GM19397 (cell line): ENCODE data around the gene CASP2.
A peak's percentile ranks its signal among the peaks of the same experiment; 100 is the strongest.
"Not testable (repeated sequence)": the region's sequence is repeated elsewhere in the genome, so short reads cannot be mapped to it uniquely, and the experiment has no call there.

Experiments
- ATAC-seq: cut with Tn5 transposase; IDR thresholded peaks from one replicate; pipeline ENCODE4 v1.9.1; 2021; ENCODE audit warnings: mild to moderate bottlenecking, moderate library complexity; ENCODE audit not compliant: unreplicated experiment

CASP2 gene

DNA sequence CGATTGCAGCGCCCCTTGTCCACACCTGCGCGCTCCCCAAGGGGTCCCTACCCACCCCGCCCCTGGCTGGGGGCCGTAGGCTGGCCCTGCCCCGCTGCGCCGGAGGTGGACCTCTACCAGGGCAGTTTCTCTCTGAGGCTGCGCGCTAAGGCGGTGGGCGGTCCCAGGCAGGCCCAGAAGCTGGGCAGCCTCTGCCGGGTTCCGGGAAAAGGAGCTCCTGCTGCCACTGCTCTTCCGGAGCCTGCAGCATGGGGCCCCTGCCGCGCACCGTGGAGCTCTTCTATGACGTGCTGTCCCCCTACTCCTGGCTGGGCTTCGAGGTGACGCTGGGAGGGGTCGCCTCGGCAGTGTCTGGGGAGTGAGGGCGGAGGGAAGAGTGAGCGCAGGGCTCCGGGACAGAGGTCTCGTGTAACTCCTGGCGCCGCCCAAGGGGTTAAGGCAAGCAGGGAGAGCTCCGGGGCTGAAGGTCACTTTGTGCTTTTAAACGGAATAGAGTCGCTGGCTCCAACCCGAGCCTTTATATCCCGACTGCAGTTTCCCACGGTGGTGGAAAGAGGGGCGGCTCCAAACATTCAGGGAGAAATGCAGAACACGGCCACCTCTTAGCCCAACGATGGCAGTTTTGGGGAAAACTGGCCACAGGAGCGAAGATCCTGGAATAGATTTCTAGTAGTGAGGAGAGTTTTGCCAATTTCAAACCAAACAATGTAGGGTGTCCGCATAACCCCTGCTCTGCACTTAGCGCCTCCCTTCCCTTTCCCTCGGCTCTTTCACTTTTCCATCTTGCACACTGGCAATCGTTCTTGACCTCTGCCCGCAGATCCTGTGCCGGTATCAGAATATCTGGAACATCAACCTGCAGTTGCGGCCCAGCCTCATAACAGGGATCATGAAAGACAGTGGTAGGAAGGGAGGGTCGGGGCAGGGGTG, 24.6 kb upstream of the CASP2 start, which contains the start of gene GSTK1:
Gene GSTK1, plus strand, starts transcription at position 176 of the 930 bp plus-strand sequence. Its CDS starts 73 bp downstream, at position 249.
- peak; percentile 99 for ATAC-seq

DNA sequence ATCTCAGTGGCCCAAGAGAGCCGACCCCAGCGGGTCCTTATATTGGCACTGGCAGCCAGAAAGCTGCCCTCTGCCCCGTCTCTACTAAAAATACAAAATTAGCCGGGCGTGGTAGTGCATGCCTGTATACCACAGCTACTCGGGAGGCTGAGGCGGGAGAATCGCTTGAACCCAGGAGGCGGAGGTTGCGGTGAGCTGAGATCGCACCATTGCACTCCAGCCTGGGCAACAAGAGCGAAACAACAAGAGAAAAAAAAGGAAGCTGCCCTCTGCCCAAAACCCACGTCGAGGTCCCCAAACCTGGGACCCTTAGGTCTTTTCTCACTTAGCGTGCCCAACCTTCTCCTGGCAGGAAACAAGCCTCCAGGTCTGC, 24.0 kb upstream of the CASP2 start:
- ATAC-seq = not testable (repeated sequence)

DNA sequence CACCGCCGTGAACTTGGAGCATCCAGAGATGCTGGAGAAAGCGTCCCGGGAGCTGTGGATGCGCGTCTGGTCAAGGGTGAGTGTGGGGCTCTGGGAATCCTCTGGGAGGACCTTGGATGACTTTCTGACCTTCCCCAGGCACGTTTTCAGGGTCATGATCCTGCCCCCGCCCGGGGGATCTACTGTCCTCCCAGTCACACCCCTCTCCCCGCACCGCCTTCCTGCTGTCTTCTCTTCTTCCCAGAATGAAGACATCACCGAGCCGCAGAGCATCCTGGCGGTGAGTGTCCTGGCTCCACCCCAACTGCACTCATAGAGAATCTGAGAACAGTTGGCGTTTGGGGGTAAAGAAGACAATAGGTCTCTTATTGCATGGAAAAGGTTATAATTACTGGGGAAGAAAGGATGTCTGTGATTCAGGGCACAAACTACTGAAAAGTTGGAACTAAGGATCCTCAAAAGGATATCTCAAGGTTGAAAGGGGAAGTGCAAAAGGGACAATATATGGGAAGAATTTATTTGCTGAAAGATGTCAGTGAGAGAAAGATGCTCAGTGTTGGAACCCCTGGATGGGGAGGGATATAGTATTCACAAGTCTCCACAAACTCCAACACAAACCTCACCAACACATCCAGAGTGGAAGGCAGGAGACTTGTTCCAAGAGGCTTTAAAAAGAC, 23.0 kb upstream of the CASP2 start:
- ATAC-seq = no peak

DNA sequence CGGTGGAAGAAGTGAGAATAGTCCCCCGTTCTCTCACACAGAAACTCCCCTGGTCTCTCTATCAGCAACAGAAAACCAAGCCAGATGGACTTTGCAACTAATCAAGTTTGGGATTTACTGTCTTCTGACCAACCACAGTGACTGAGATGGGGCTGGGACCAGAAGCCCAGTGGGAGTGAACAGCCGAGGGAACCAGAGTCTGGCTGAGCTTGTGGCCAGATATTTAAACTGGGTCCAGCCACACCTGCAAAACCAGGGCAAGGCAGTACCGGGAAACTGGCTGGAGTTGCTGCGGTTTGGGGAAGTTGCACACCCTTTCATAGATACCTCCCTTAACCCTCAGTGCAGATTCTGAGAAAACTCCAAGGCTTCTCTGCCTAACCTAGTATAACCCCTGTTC, 18.9 kb upstream of the CASP2 start:
- no peak for ATAC-seq

DNA sequence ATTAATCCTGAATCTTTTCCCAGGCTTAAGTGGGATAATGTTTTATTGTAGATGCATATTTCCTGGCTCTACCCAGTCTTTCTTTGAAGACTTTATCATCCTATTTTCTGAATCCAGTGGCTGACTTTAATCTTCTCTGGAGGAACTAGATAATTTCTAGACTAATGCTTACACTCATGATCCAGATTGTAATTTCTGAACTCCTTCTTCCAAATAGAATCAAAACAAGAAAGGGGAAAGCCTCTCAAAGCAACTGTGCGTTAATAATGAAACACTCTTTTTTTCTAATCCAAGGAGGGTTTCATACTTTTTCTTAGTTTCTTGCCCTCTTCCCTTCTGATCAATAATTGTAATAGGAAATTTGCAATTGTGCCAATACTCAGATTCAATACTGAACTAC, 16.9 kb upstream of the CASP2 start:
- no peak for ATAC-seq

DNA sequence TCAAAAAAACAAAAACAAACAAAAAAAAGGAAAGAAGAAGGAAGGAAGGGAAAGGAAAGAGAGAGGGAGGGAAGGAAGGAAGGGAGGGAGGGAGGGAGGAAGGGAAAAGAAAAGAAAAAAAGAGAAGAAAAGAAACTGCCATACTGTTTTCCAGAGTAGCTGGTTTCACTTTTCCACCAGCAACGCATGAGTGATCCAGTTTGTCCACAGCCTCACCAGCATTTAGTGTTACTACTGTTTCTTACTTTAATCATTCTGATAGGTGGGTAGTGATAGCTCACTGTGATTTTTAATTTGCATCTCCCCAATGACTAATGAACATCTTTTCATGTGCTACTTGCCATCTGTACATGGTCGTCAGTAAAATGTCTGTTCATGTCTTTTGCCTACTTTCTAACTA, 15.3 kb upstream of the CASP2 start:
- no peak for ATAC-seq

DNA sequence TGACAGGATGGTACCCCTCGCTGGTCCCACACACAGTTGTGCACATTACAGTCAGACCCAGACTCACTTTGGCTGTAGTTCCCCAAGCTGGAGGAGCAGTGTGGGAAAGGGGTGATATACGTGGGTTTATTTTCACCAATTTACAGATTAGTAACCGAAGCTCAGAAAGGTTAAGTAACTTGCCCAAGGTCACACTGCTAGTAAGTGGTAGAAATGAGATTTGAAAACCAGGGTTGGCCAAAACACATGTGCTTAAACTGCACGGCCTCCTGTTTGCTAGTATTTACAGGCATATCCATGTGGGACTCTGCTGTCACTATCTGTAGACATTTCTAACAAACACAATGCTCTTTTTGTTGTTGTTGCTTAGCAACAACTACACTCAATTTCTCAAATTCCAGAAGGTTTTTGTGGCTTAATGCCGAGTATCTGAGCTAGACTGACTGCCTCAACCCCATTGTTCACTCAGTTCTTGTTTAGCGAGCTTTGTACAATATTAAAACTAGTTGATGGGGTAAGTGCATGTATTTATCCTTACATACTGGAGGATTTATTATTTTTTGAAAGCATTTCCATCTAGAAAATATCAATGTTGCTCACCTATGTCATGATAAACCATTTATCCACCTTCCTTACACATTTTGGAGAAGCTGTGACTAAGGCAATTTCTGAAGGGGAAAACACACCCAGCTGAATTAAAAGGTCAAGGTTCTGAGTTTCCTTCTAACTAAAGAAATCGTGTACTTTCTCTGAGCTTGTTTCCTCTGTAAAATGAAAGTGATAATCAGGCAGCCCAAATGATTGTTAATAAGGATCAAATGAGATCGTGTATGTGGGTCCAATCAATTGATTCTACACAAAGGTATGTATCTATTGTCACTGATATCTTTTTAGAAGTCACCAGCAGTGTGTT, 8.7 kb upstream of the CASP2 start:
- ATAC-seq = no peak

DNA sequence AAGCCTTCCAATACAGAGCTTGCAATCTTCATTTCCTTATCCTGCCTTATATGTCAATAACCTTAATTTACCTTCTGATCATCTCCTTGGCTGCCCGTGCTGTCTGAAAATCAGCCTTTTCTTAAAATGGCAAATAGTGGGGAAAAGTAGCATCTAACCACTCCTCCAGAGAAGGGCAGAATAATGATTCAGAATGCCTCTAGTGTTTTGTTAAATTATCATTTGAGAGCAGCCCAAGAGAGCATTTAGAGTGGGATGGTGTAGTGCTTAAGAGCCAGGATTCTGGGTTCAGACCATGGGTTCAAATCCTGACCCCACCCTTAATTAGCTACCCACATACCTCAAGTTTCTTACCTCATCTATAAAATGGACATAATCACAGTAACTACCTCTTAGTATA, 8.0 kb upstream of the CASP2 start:
- no peak for ATAC-seq

DNA sequence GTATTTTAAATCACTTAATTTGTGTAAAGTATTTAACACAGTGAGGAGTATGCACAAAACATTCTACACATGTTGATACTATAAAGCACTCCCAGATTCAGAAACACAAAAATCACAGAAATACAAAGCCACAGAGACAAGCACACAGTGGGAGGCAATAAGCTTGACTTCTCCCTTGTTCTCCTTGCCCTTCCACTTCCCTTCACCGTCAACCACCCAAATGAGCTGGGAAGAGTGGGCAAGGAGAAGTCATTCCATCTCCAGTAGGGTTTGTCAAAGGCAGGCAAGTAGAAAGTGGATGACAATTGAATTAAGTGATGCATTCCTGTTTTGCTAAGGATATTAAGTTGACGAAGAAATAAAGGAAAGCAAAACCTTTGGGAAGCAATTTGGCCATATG, 7.6 kb upstream of the CASP2 start:
- no peak for ATAC-seq

DNA sequence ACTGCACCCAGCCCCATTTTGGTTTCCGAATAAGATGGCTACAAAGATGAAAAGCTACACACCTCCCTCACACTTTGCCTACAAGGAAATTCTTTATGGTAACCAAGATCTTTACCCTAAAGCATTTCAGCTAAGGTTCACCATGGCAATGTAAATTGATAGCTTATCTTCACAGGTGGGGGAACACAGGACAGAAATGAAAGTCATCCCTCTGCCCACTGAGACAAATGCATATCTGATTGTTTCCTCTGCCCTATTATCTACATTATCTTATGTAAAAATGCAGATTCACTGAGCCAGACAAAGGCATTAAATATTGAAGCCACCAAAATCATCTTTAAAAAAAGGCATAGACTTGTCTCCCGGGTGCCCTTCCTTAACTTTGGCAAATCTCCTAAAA, 6.6 kb upstream of the CASP2 start:
- no peak for ATAC-seq

DNA sequence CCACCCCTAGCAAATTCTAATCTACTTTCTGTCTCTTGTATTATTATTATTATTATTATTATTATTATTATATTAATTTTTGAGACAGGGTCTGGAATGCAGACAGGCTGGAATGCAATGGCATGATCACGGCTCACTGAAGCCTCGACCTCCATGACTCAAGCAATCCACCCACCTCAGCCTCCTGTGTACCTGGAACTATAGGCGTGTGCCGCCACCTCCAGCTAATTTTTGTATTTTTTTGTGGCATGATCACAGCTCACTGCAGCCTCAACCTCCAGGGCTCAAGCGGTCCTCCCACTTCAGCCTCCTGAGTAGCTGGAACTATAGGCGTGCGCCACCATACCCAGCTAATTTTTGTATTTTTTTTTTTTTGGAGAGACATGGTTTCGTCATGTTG, 6.0 kb upstream of the CASP2 start:
- no peak for ATAC-seq

DNA sequence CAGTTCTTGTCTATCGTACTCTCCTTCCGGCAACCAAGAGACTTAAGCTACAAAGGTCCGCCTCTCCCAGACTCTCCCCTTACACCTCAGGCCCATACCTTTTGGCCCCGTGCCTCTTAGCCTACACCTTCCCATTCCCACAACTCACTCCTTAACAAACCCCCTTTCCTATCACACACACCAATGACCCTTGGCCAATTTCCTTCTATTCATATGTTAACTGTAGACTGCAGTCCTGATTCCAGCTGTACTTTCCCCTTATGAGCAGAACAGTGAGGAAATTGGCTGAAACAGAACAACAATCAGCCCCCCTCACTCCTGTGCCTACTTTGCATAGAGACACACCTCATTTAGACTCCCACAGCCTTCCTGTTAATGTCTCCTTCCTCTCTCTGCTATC, 4.8 kb upstream of the CASP2 start:
- no peak for ATAC-seq

DNA sequence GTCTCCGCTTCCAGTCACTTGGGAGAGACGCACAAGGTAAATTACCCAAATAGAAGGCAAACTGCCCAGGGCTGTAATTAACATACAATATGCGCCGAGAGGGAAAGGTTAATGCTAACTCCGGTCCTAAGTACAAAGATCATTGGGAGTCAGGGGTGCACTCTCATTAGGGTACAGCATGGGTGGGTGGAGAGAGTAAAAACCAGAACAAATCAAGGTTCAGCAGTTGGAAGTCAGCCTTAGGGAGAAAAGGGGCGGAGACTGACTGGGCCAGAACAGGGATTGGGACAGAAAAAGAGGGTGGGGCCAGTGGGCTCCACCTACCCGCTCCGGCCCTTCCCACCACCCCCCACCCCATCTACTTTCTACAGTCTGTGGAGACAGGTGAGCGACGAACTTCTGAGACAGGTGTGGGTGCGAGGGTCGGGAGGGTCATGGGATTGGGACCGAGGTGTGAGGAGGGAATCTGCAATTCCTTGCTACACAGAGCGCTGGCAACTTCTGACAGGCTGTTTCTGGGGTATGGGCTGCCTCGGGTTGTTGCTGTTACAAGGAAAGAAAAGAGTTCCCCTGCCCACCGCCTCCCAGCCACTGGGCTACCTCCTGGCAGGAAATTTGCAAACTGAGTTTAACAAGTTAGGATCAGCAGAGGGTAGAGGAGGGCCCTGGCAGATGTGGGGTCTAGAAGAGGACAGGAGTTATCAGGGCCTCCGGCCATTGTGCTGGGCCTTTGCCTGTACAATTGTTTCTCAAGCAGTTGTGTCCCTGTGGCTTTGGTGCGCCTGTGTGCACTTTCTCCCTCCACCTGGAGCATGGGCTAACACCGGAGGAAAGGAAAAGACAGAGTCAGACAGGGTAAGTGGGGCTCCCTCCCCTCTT, 3.3 kb upstream of the CASP2 start, which contains the start of gene TMEM139:
Gene TMEM139, plus strand, starts transcription at position 368 of the 879 bp plus-strand sequence. CDS start 1,000 bp downstream, outside the sequence.
- ATAC-seq = no peak

DNA sequence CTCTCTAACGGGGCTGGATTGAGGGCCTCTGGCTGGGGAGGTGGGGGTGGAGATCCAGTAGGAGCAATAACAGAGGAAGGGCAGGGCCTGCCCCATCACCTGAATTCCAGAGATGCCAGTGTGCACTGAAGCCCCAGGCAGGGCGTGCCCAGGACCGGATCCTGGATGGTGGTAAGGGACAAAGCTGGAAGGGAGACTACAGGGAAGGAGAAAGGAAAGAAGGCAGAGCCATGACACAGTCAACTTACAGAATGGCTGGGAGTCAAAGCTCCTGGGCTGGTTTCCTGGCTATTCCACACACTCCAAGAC, 2.7 kb upstream of the CASP2 start:
- no peak for ATAC-seq

DNA sequence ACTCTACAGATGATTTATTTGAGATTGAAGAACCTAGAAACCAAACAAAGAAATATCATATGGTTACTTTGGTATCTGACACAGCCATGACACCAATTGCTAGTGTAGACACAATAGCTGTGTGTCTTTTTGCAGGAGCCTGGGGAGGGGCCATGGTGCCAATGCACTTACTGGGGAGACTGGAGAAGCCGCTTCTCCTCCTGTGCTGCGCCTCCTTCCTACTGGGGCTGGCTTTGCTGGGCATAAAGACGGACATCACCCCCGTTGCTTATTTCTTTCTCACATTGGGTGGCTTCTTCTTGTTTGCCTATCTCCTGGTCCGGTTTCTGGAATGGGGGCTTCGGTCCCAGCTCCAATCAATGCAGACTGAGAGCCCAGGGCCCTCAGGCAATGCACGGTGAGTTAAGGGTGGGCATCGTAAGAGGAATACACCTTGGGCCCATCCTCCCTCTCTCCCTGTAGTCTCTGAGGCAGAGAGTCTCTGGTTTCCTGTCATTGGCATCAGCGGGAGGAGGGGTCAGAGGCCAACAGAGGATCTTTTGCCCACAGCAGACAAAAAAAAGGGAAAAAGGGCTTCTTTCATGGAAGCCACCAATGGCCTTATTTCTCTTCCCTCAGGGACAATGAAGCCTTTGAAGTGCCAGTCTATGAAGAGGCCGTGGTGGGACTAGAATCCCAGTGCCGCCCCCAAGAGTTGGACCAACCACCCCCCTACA, 2.2 kb upstream of the CASP2 start:
- no peak for ATAC-seq

DNA sequence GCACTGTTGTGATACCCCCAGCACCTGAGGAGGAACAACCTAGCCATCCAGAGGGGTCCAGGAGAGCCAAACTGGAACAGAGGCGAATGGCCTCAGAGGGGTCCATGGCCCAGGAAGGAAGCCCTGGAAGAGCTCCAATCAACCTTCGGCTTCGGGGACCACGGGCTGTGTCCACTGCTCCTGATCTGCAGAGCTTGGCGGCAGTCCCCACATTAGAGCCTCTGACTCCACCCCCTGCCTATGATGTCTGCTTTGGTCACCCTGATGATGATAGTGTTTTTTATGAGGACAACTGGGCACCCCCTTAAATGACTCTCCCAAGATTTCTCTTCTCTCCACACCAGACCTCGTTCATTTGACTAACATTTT, 1.6 kb upstream of the CASP2 start:
- ATAC-seq = no peak

DNA sequence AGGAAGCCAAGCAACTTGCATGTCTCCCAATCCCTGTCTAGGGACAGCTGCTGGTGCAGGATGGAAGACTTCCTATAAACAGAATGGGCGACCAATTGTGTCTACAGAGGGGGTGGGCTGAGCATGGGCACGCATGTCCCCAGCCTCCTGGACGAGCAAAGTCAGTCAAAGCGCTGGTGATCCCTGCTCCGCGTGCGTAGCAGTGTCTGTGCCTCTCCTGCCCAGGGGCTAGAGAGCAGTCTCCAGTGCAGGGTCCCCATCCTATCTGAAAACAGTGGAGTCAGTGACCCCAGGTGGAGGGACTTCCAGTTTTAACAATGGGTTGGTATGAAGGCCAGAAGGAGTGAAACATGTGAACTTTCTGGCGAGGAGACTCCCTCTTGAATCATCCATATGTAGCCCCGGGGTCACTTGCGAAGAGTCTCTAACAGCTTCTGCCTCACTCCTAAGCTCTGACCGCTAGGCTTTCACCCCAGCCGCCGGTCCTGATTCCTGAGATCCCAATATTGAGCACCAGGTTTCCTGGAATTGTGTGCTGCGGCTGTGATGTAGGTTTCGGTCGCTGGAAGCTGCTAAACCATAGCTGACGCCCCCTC, 714 bp upstream of the CASP2 start:
- ATAC-seq = no peak

DNA sequence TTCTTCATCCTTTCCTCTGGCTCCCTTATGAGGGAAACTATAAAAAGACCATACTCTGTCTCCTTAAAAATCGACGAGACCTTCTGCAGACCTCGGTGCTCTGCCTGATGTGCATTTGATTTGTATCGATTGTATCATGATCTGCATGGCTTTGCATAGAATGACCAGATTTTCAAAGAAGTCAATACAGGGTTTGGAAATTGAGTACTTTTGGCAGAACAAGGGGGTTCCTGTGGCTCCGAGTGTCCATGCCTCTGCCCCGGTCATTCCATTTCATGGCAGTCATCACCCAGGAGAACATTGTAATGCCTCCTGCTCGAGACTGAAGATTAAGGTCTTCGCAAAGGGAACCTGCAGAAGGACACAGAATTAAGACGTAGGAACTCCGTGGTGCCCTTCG, 685 bp downstream of the CASP2 start:
- no peak for ATAC-seq

DNA sequence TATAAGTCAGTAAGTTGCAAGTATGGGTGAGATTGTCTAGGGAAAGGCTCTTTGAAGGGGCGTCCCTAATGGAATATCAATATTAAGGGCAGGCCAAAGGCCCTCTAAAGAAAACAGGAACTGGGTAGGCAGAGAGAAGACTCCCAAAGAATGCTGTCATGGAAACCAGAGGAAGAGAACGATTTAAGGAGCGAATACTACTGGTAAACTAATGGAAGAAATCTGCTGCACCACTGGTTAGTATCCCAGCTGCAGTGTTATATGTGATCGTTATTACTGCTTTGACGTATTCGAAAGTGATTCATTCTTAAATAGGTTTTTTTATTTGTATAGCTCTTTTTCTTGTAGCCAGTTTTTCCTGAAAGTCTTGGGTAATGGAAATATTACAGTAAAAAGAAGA, 1.3 kb downstream of the CASP2 start:
- ATAC-seq = no peak
